Brain microvascular endothelial cell (primary cell): Measurements from ENCODE around the gene CFAP92.

Experiments
- DNase-seq: peaks from one replicate; pipeline ENCODE4 v3.0.0-alpha.2; 2020
- H3K27ac ChIP-seq: fragments of 250-450 bp; sonication (Bioruptor Pico); 2 replicates; pipeline ENCODE4 v1.5.1; 2020; ENCODE audit warnings: mild to moderate bottlenecking, moderate library complexity
- H3K27me3 ChIP-seq: fragments of 250-450 bp; sonication (Bioruptor Pico); replicated peaks from 2 replicates; pipeline ENCODE4 v1.5.1; 2020; ENCODE audit warnings: mild to moderate bottlenecking
- H3K36me3 ChIP-seq: fragments of 250-450 bp; sonication (Bioruptor Pico); replicated peaks from 2 replicates; pipeline ENCODE4 v1.5.1; 2020; ENCODE audit warnings: mild to moderate bottlenecking
- H3K4me3 ChIP-seq: 2 replicates; pipeline ENCODE4 v1.5.1; 2011; ENCODE audit warnings: low read depth, mild to moderate bottlenecking, control low read depth, low read length, moderate library complexity
- in situ Hi-C: cut with HindIII; loops from 2 replicates; pipeline ENCODE4 v1.10.0; 2017; ENCODE audit warnings: low sequenced_read_pairs, low pct_ligation_motif_present
- TF ChIP-seq, protein P1 (sequence below): IDR thresholded peaks from 2 replicates; pipeline ENCODE4 v1.5.1; 2011; ENCODE audit warnings: low read depth, mild to moderate bottlenecking, moderate library complexity, low read length, control low read depth, inconsistent platforms; ENCODE audit errors: missing control alignments

The CFAP92 gene

DNA sequence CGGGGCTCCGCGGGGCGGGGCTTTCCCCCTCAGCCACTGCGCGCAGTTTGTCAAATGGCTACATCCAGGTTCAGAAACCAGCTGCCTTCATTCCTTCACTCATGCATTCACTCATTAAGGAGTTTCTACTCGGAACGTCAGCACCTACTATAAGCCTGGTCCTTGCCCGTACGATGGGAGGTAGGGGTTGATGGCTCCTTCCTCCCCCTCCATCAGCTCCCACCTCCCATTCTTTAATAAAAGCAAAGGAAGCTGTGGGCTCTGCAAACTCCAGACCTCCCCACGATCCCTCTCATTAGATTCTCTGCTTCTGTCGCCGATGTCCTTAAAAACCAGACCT is 267 bp upstream of the CFAP92 start:
- H3K36me3 ChIP-seq = no peaks in the 10 kb centered on the region
- H3K27ac ChIP-seq = no peak overlapping the region
- no peak for DNase-seq
- H3K27me3 ChIP-seq = peaks cover 14% of the 10 kb centered on the region
- H3K4me3 ChIP-seq = peak overlapping the region; percentile 49
- in situ Hi-C loops = no loop called here
- TF ChIP-seq, protein P1, sequence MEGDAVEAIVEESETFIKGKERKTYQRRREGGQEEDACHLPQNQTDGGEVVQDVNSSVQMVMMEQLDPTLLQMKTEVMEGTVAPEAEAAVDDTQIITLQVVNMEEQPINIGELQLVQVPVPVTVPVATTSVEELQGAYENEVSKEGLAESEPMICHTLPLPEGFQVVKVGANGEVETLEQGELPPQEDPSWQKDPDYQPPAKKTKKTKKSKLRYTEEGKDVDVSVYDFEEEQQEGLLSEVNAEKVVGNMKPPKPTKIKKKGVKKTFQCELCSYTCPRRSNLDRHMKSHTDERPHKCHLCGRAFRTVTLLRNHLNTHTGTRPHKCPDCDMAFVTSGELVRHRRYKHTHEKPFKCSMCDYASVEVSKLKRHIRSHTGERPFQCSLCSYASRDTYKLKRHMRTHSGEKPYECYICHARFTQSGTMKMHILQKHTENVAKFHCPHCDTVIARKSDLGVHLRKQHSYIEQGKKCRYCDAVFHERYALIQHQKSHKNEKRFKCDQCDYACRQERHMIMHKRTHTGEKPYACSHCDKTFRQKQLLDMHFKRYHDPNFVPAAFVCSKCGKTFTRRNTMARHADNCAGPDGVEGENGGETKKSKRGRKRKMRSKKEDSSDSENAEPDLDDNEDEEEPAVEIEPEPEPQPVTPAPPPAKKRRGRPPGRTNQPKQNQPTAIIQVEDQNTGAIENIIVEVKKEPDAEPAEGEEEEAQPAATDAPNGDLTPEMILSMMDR = no peak

DNA sequence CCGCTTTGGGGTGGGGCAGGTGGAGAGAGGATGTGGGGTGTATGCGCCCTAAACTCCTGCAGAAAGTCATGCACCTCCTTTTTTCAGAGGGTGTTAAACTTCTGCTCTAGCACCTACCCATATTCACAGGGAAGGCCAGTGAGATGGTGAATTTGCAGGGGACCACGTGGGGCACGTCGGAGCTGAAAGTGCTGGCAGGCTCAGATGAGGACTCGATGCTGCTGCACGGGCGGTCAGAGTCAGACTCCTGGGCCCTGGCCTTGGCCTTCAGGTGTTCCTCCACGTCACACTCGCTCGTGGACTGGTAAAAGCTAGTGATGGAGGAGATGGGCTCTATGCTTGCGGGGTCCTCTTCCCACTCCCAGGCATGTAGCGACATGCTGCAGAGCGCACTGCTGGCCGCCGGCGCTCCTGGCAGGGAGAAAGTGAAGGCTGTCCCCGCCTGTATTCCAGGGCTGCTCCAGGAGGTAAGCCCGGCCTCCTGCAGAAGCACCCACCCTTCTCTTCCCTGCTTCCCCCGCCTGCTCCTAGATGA is 883 bp downstream of the CFAP92 start:
- Histone ChIP-seq H3K4me3 (no peak overlapping the region), H3K27me3 (peaks cover 8% of the 10 kb centered on the region), H3K36me3 (no peaks in the 10 kb centered on the region), H3K27ac (no peak overlapping the region)
- DNase-seq = no peak
- TF ChIP-seq, protein P1 = no peak
- in situ Hi-C loops = no loop called here

DNA sequence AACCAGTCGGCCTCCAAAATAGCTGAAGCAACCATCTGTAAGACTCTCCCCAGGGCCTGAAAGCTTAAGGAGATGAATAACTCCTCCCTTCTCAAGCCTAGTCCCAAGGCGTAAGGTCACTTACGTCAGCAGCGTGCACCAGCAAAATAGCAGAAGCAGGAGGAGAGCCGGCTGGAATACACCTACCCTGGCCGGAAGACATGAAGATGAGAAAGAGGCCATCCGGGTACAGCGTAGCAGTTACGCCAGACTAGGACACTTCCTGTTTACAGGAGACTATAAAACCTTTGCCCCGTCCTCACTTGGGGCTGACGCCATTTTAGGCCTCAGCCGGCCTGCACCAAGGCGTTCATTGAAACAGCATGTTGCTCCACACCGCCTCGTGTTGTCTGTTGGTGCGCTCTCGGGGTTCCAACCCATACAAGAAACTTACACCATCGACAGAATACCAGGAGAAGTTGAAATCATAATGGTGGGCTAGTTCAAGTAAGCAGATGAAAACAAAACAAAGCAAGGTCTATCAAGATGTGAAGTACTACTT is 2.5 kb downstream of the CFAP92 start:
- in situ Hi-C loops = no loop called here
- DNase-seq = no peak

DNA sequence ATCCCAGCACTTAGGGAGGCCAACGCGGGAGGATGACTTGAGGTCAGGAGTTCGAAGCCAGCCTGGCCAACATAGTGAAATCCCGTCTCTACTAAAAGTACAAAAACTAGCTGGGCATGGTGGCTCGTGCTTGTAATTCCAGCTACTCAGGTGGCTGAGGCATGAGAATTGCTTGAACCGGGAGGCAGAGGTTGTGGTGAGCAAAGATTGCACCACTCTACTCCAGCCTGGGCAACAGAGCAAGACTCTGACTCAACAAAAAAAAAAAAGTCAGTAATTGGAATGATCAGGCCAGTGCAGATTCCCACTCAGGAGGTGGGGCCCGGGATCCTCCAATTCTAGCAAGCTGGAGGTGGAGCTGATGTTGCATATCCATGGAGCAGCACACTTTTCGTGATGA is 5.6 kb downstream of the CFAP92 start:
- Histone ChIP-seq H3K36me3 (no peaks in the 10 kb centered on the region), H3K27me3 (peaks cover 3% of the 10 kb centered on the region), H3K27ac (no peak overlapping the region), H3K4me3 (no peak overlapping the region)
- no peak for DNase-seq
- TF ChIP-seq, protein P1 = no peak
- in situ Hi-C loops = no loop called here

More for the DNA sequence above, 2.5 kb downstream of the CFAP92 start:
- Histone ChIP-seq H3K27me3 (peaks cover 8% of the 10 kb centered on the region), H3K36me3 (no peaks in the 10 kb centered on the region), H3K4me3 (no peak overlapping the region), H3K27ac (no peak overlapping the region)
- TF ChIP-seq, protein P1 = no peak

DNA sequence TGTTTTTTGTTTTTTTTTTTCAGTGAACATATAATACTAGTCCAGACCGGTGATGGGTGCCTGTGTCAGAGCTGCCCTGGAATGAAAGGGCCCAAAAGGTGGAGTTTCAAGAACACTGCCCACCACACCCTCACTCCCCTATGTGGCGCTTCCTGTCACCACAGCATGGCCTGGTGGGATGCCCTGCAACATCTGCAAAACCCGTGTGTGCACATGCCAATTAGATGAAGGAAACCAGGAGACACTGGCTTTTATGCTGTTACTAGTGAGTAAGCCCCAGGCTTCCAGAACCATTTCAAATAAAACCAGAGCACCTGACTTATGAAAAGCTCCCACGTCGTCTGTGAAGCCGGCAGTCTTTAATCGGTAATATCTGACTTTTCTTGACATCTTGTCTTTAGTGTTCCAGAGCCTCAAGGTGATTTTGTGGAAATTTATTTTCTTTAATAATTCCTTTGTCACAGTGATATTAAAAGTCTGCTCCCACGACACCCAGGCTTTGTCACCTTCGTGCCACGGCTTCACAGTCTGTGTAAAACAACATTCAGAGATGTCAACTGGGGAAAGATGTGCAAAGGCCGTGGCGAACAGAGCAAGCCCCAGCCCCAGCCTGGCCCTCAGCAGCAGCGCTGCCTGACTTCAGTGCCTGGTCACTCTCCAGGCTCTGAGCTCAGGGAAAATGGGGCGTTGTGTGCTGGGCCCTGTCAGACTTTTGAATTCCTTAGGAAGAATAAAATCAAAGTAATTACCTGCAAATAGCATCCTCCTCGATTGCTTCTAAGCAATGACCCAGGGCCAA is 6.4 kb downstream of the CFAP92 start:
- Histone ChIP-seq H3K27ac (no peak overlapping the region), H3K36me3 (no peaks in the 10 kb centered on the region), H3K4me3 (no peak overlapping the region), H3K27me3 (no peaks in the 10 kb centered on the region)
- TF ChIP-seq, protein P1 = no peak
- no peak for DNase-seq
- in situ Hi-C loops = no loop called here
